ENCODE measurements around the gene TXNDC16. TPM values are rescaled to one million over a fixed set of nuclear protein-coding genes. Genes with fewer than 3 reads are reported as not detected.

The TXNDC16 gene
- total RNA-seq, 1 donor from 2014 or later, result 77.9 TPM

- DNase-seq (ENCODE audit: low spot score in 2 of 2) (no peak), FAIRE-seq (no peak)
Measured at GRCh38 chr14:52458721-52459085, 93.6 kb downstream of the TXNDC16 start.

- DNase-seq (ENCODE audit: low spot score in 2 of 2) (no peak), FAIRE-seq (no peak)
Measured at GRCh38 chr14:52457411-52457810, 94.9 kb downstream of the TXNDC16 start.

- no peak for DNase-seq (ENCODE audit: low spot score in 2 of 2)
- FAIRE-seq, result no peak
Measured at GRCh38 chr14:52455291-52456088, 96.8 kb downstream of the TXNDC16 start.

- DNase-seq (ENCODE audit: low spot score in 2 of 2) (no peak), FAIRE-seq (no peak)
Measured at GRCh38 chr14:52447236-52447635, 105.1 kb downstream of the TXNDC16 start.

- FAIRE-seq (no peak), DNase-seq (ENCODE audit: low spot score in 2 of 2) (no peak)
Measured at GRCh38 chr14:52446355-52446754, 106.0 kb downstream of the TXNDC16 start.

GRCh38 chr14:52443506-52443905 lies 108.8 kb downstream of the TXNDC16 start:
- DNase-seq (ENCODE audit: low spot score in 2 of 2), result no peak
- FAIRE-seq, result no peak

- FAIRE-seq (no peak), DNase-seq (ENCODE audit: low spot score in 2 of 2) (no peak)
Measured at GRCh38 chr14:52442602-52443001, 109.7 kb downstream of the TXNDC16 start.

- FAIRE-seq (no peak), DNase-seq (ENCODE audit: low spot score in 2 of 2) (no peak)
Measured at GRCh38 chr14:52442166-52442565, 110.1 kb downstream of the TXNDC16 start.

- FAIRE-seq (no peak), DNase-seq (ENCODE audit: low spot score in 2 of 2) (no peak)
Measured at GRCh38 chr14:52439476-52439875, 112.8 kb downstream of the TXNDC16 start.

- FAIRE-seq (no peak), DNase-seq (ENCODE audit: low spot score in 2 of 2) (no peak)
Measured at GRCh38 chr14:52434955-52435354, 117.3 kb downstream of the TXNDC16 start.

GRCh38 chr14:52430474-52430873 lies 121.8 kb downstream of the TXNDC16 start:
- no peak for FAIRE-seq
- DNase-seq (ENCODE audit: low spot score in 2 of 2), result no peak

GRCh38 chr14:52429451-52429850 lies 122.9 kb downstream of the TXNDC16 start:
- DNase-seq (ENCODE audit: low spot score in 2 of 2) (no peak), FAIRE-seq (no peak)

GRCh38 chr14:52427460-52427859 lies 124.8 kb downstream of the TXNDC16 start:
- DNase-seq (ENCODE audit: low spot score in 2 of 2) (no peak), FAIRE-seq (no peak)

- FAIRE-seq (no peak), DNase-seq (ENCODE audit: low spot score in 2 of 2) (no peak)
Measured at GRCh38 chr14:52422650-52423356, 129.5 kb downstream of the TXNDC16 start.

GRCh38 chr14:52417139-52417538 lies 135.2 kb downstream of the TXNDC16 start:
- DNase-seq (ENCODE audit: low spot score in 2 of 2) (no peak), FAIRE-seq (no peak)

- DNase-seq (ENCODE audit: low spot score in 2 of 2) (no peak), FAIRE-seq (no peak)
Measured at GRCh38 chr14:52413729-52414408, 138.4 kb downstream of the TXNDC16 start.

GRCh38 chr14:52412426-52412825 lies 139.9 kb downstream of the TXNDC16 start:
- no peak for DNase-seq (ENCODE audit: low spot score in 2 of 2)
- FAIRE-seq, result no peak

GRCh38 chr14:52405314-52405713 lies 147.0 kb downstream of the TXNDC16 start:
- no peak for DNase-seq (ENCODE audit: low spot score in 2 of 2)
- no peak for FAIRE-seq

- no peak for DNase-seq (ENCODE audit: low spot score in 2 of 2)
- FAIRE-seq, result no peak
Measured at GRCh38 chr14:52402812-52403526, 149.3 kb downstream of the TXNDC16 start.

- no peak for FAIRE-seq
- no peak for DNase-seq (ENCODE audit: low spot score in 2 of 2)
Measured at GRCh38 chr14:52400846-52401245, 151.5 kb downstream of the TXNDC16 start.

Data from frontal cortex (tissue), 4 donors.